GM13977 (cell line): ENCODE data around the gene SMYD3.

ENCODE experiments used
- DNase-seq: peaks from one replicate; pipeline ENCODE4 v3.0.0; 2012; ENCODE audit warnings: low spot score
- in situ Hi-C: fragments of 300-500 bp; cut with MboI; formaldehyde crosslinking; loops from one replicate; pipeline ENCODE4 v1.12.0; 2022; ENCODE audit warnings: low sequenced_read_pairs, low pct_unique_long_range_greater_than_20kb, mixed read lengths, inconsistent platforms; ENCODE audit not compliant: unreplicated experiment
- TF ChIP-seq, protein P1 (sequence below): IDR thresholded peaks from 2 replicates; pipeline ENCODE4 v1.5.1; 2012; ENCODE audit warnings: mild to moderate bottlenecking, control low read depth; ENCODE audit not compliant: insufficient read depth; ENCODE audit errors: extremely low read depth, missing control alignments

Gene SMYD3

GRCh38 chr1:246152986-246153431, 354.1 kb downstream of the SMYD3 start:
- in situ Hi-C loops, result no loop called here
- TF ChIP-seq, protein P1, sequence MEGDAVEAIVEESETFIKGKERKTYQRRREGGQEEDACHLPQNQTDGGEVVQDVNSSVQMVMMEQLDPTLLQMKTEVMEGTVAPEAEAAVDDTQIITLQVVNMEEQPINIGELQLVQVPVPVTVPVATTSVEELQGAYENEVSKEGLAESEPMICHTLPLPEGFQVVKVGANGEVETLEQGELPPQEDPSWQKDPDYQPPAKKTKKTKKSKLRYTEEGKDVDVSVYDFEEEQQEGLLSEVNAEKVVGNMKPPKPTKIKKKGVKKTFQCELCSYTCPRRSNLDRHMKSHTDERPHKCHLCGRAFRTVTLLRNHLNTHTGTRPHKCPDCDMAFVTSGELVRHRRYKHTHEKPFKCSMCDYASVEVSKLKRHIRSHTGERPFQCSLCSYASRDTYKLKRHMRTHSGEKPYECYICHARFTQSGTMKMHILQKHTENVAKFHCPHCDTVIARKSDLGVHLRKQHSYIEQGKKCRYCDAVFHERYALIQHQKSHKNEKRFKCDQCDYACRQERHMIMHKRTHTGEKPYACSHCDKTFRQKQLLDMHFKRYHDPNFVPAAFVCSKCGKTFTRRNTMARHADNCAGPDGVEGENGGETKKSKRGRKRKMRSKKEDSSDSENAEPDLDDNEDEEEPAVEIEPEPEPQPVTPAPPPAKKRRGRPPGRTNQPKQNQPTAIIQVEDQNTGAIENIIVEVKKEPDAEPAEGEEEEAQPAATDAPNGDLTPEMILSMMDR, result no peak
- DNase-seq, result no peak

- in situ Hi-C loops, result no loop called here
- TF ChIP-seq, protein P1, result no peak
- DNase-seq, result no peak
Observed at GRCh38 chr1:246151796-246152434, 355.2 kb downstream of the SMYD3 start.

GRCh38 chr1:246149543-246149942, 357.5 kb downstream of the SMYD3 start:
- no peak for DNase-seq
- in situ Hi-C loops, result no loop called here
- TF ChIP-seq, protein P1, result no peak

GRCh38 chr1:246147524-246148461, 359.3 kb downstream of the SMYD3 start:
- in situ Hi-C loops, result no loop called here
- TF ChIP-seq, protein P1, result no peak
- DNase-seq, result no peak

DNA sequence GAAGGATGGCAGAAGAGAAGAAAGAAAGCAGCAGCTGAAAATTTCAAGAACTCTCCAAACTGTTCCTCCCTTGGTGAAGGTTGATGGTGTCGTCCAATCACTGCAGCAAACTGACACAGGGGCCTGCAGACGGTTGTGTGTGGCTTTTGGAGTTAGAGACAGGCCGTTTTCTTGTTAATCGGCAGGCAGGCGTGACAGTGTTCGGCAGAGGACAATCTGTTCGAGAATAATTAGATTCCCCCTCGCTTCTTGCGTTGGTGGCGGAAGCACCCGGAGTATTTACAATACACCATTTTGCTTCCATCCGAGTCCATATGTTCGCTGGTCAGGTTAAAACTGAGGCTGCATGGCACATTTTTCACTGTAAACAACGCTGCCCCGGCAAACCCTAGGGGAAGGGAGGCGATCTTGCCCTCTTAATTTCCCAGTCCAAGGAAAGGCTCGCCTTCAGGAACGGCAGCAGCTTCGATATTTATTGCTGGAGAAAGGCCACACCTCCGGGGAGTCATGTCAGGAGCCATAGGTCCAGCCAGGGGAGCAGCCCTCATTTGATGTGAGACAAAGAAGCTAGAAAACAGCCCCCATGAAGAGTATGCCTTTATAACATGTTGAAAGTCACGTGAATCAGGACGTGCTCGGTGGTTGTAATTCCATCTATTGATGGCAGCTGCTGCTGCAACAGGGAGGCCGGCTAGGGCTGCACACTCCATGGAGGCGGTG, 360.1 kb downstream of the SMYD3 start:
- TF ChIP-seq, protein P1, result no peak

DNA sequence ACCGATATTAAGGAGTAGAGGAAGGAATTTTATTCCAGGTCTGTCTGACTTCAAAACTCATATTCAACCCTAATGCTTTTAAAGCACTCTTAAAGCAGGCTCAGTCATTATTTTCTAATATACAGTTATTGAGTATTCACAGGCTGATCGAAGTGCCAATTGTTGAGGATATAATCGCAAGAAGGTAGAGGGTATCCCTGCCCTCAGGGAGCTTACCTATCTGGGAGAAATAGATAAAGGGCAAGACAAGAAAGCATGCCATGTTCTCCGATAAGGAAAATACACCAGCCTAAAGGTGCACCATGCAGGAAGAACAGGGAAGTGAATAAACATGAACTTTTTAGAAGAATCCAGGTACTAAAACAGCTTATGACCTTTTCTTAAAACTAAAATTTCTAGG, 361.2 kb downstream of the SMYD3 start:
- TF ChIP-seq, protein P1, result no peak
- no peak for DNase-seq
- in situ Hi-C loops, result no loop called here

More for the DNA sequence above, 360.1 kb downstream of the SMYD3 start:
- in situ Hi-C loops, result no loop called here
- DNase-seq, result no peak
